Vagina (tissue), 2 donors: Measurements from ENCODE around the gene KRTDAP.

ENCODE experiments used
- CTCF ChIP-seq, 3 experiments: fragments of 450-650 bp in 2 of 3; fragments of 200-600 bp in 1 of 3; sonication (generic) in 1 of 3; IDR thresholded peaks; one replicate each; pipeline ENCODE4 v1.5.1; 2017 to 2019; ENCODE audit warnings: antibody characterized with exemption in 3 of 3, mild to moderate bottlenecking in 2 of 3, moderate library complexity in 2 of 3
- POLR2A ChIP-seq, 2 donors: fragments of 450-650 bp; IDR thresholded peaks; one replicate each; pipeline ENCODE4 v1.6.1; 2017; ENCODE audit warnings: antibody characterized with exemption in 2 of 2, mild to moderate bottlenecking in 2 of 2, moderate library complexity in 2 of 2
- POLR2AphosphoS5 ChIP-seq, 2 donors: sonication (generic); formaldehyde crosslinking; IDR thresholded peaks; one replicate each; pipeline ENCODE4 v1.9.0; 2017; ENCODE audit warnings: antibody characterized with exemption in 2 of 2, mild to moderate bottlenecking in 2 of 2, low read depth in 1 of 2; ENCODE audit not compliant: insufficient read depth in 1 of 2

- TF ChIP-seq CTCF (IDR thresholded peaks at IDR 0.05): no peak
- TF ChIP-seq POLR2A (IDR thresholded peaks at IDR 0.05): no peak
- no peak for TF ChIP-seq POLR2AphosphoS5 (IDR thresholded peaks at IDR 0.05; ENCODE audit: insufficient read depth in 1 of 2, low read depth in 1 of 2)
These were observed 4.0 kb downstream of the KRTDAP start for GRCh38 chr19:35486268-35486708.
